Esophagus (tissue), 2 donors: ENCODE results near the gene UGT1A10. TPM values are rescaled to one million over a fixed set of nuclear protein-coding genes. Genes with fewer than 3 reads are reported as not detected.
"Not testable (repeated sequence)": the region's sequence is repeated elsewhere in the genome, so short reads cannot be mapped to it uniquely, and the experiment has no call there.

Experiments used
- H3K27ac ChIP-seq, 2 donors: one replicate each; pipeline ENCODE4 v1.5.1; 2013; ENCODE audit warnings: low read depth in 2 of 2, mild to moderate bottlenecking in 2 of 2, inconsistent platforms in 1 of 2, low read length in 1 of 2, moderate library complexity in 1 of 2
- H3K27me3 ChIP-seq, 2 donors: one replicate each; pipeline ENCODE4 v1.6.1; 2013; ENCODE audit warnings: low read length in 2 of 2, control low read depth in 1 of 2, mild to moderate bottlenecking in 1 of 2; ENCODE audit not compliant: insufficient read depth in 2 of 2, control insufficient read depth in 1 of 2
- H3K36me3 ChIP-seq, 2 donors: one replicate each; pipeline ENCODE4 v1.6.1; 2013; ENCODE audit warnings: low read length in 1 of 2; ENCODE audit not compliant: control insufficient read depth in 2 of 2, insufficient read depth in 2 of 2
- H3K4me1 ChIP-seq, 2 donors: one replicate each; pipeline ENCODE4 v1.6.1; 2013; ENCODE audit warnings: low read length in 1 of 2; ENCODE audit not compliant: control insufficient read depth in 2 of 2, insufficient read depth in 2 of 2
- H3K4me3 ChIP-seq, 2 donors: one replicate each; pipeline ENCODE4 v1.5.1; 2013; ENCODE audit warnings: low read length in 2 of 2, mild to moderate bottlenecking in 2 of 2, low read depth in 1 of 2, moderate library complexity in 1 of 2
- H3K9me3 ChIP-seq, 2 donors: one replicate each; pipeline ENCODE4 v1.6.1; 2013; ENCODE audit warnings: mild to moderate bottlenecking in 2 of 2, low read depth in 1 of 2, low read length in 1 of 2, moderate library complexity in 1 of 2; ENCODE audit not compliant: control insufficient read depth in 2 of 2, insufficient read depth in 1 of 2
- WGBS, 2 donors: extraction: QIAGEN DNeasy Blood & Tissue Kit; methylation state at CpG; one replicate each; pipeline ENCODE4 v1.1.7; 2013; 5-methylcytosine and 5-hydroxymethylcytosine counted together
- polyA plus RNA-seq, 2 donors: library from polyadenylated mRNA; stranded (reverse); fragments of 200-250 nt; gene quantifications; one replicate each; pipeline ENCODE4 v1.2.3, GENCODE V29; 2013
- donor health status: healthy with polysubstance abuse.
- donor health status: Bipolar disorder and iron deficiency.

UGT1A10 gene
- polyA plus RNA-seq, 2 donors = 9.1 to 10.8 TPM

- Histone ChIP-seq H3K4me3 (no peak overlapping the region), H3K4me1 (no peaks in the 10 kb centered on the region), H3K27ac (peak overlapping the region; percentile 20 to 52), H3K9me3 (peaks cover 0 to 2% of the 10 kb centered on the region in 2 donors), H3K27me3 (no peaks in the 10 kb centered on the region), H3K36me3 (no peaks in the 10 kb centered on the region)
- 41 to 60% methylated on average over 4 of the region's 4 CpGs for WGBS, 2 donors
These were observed 14.7 kb downstream of the UGT1A10 start for GRCh38 chr2:233650981-233651380.

GRCh38 chr2:233651430-233651829 lies 15.2 kb downstream of the UGT1A10 start:
- H3K27ac ChIP-seq = peak overlapping the region in 1 of 2 donors; percentile 41
- no peaks in the 10 kb centered on the region for H3K9me3 ChIP-seq
- H3K4me1 ChIP-seq = no peaks in the 10 kb centered on the region
- no peak overlapping the region for H3K4me3 ChIP-seq
- H3K36me3 ChIP-seq = no peaks in the 10 kb centered on the region
- H3K27me3 ChIP-seq = no peaks in the 10 kb centered on the region
- WGBS, 2 donors = 89 to 90% methylated on average over 2 of the region's 2 CpGs

- Histone ChIP-seq H3K27ac (no peak overlapping the region), H3K9me3 (no peaks in the 10 kb centered on the region), H3K36me3 (no peaks in the 10 kb centered on the region), H3K4me3 (no peak overlapping the region), H3K4me1 (no peaks in the 10 kb centered on the region), H3K27me3 (peaks cover 0 to 2% of the 10 kb centered on the region in 2 donors)
- WGBS, 2 donors = 68 to 74% methylated on average over 6 of the region's 6 CpGs
These were observed 18.3 kb downstream of the UGT1A10 start for GRCh38 chr2:233654501-233654900.

GRCh38 chr2:233655043-233655442 lies 18.8 kb downstream of the UGT1A10 start:
- Histone ChIP-seq H3K27me3 (peaks cover 0 to 2% of the 10 kb centered on the region in 2 donors), H3K9me3 (no peaks in the 10 kb centered on the region), H3K4me3 (no peak overlapping the region), H3K36me3 (no peaks in the 10 kb centered on the region), H3K27ac (no peak overlapping the region), H3K4me1 (no peaks in the 10 kb centered on the region)
- 39 to 56% methylated on average over 1 of the region's 1 CpG for WGBS, 2 donors

- not testable (repeated sequence) for H3K36me3 ChIP-seq, H3K27ac ChIP-seq, H3K9me3 ChIP-seq, H3K4me1 ChIP-seq, H3K4me3 ChIP-seq, H3K27me3 ChIP-seq
- WGBS, 2 donors = 89 to 96% methylated on average over 3 of the region's 3 CpGs
These were observed 19.7 kb downstream of the UGT1A10 start for GRCh38 chr2:233655943-233656342.

- Histone ChIP-seq H3K4me1 (no peaks in the 10 kb centered on the region), H3K4me3 (no peak overlapping the region), H3K27me3 (peaks cover 0 to 2% of the 10 kb centered on the region in 2 donors), H3K27ac (no peak overlapping the region), H3K9me3 (no peaks in the 10 kb centered on the region), H3K36me3 (no peaks in the 10 kb centered on the region)
- WGBS, 2 donors = 78 to 83% methylated on average over 10 of the region's 10 CpGs
These were observed 20.2 kb downstream of the UGT1A10 start for GRCh38 chr2:233656443-233656842.

GRCh38 chr2:233658610-233659009 lies 22.4 kb downstream of the UGT1A10 start:
- Histone ChIP-seq H3K4me3 (no peak overlapping the region), H3K9me3 (no peaks in the 10 kb centered on the region), H3K27ac (no peak overlapping the region), H3K27me3 (peaks cover 0 to 2% of the 10 kb centered on the region in 2 donors), H3K36me3 (no peaks in the 10 kb centered on the region), H3K4me1 (no peaks in the 10 kb centered on the region)

GRCh38 chr2:233663911-233664310 lies 27.7 kb downstream of the UGT1A10 start:
- Histone ChIP-seq H3K4me1 (no peaks in the 10 kb centered on the region), H3K27me3 (no peaks in the 10 kb centered on the region), H3K27ac (no peak overlapping the region), H3K36me3 (no peaks in the 10 kb centered on the region), H3K9me3 (no peaks in the 10 kb centered on the region), H3K4me3 (no peak overlapping the region)
- 50 to 53% methylated on average over 1 of the region's 1 CpG for WGBS, 2 donors

- 70 to 82% methylated on average over 4 of the region's 4 CpGs for WGBS, 2 donors
- H3K27ac ChIP-seq = no peak overlapping the region
- no peaks in the 10 kb centered on the region for H3K9me3 ChIP-seq
- H3K4me3 ChIP-seq = no peak overlapping the region
- H3K27me3 ChIP-seq = no peaks in the 10 kb centered on the region
- H3K36me3 ChIP-seq = no peaks in the 10 kb centered on the region
- H3K4me1 ChIP-seq = no peaks in the 10 kb centered on the region
These were observed 32.5 kb downstream of the UGT1A10 start for GRCh38 chr2:233668605-233669260.
